ENCODE results near the gene C1orf167.
"Not testable (repeated sequence)": the region's sequence is repeated elsewhere in the genome, so short reads cannot be mapped to it uniquely, and the experiment has no call there.

DNA sequence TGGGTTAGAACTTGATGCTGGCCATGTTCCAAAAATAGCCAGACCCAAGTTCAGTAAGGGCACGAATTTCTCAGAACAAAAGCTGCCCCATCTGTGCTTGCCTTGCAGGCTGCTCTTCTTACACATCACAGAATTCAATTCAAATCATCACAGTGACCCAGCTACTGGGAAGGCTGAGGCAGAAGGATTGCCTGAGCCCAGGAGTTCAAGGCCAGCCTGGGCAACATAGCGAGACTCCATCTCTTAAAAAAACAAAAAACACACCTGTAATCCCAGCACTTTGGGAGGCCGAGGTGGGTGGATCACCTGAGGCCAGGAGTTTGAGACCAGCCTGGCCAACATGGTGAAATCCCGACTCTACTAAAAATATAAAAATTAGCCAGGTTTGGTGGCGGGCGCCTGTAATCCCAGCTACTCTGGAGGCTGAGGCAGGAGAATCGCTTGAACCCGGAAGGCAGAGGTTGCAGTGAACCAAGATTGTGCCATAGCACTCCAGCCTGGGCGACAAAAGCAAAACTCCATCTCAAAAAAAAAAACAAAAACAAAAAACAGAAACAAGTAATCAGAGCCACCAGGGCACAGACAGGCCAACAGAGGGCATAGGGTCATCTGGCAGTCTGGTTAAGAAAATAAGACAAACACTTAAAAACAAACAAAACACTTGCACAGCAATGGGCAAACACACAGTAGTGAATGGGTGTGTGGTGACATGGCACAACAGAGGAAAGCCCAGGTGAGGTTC, 42.1 kb downstream of the C1orf167 start:
- TF ChIP-seq CTCF (IDR thresholded peaks at IDR 0.05; ENCODE audit: low read depth, low read length, missing input control); NR2F2 (IDR thresholded peaks at IDR 0.05); FOXA1 (IDR thresholded peaks at IDR 0.05); EGR1 (IDR thresholded peaks at IDR 0.05; ENCODE audit: low read depth in 2 of 2); ATF3 (IDR thresholded peaks at IDR 0.05): not testable (repeated sequence)
- TF ChIP-seq GABPA (IDR thresholded peaks at IDR 0.05 in 1 of 2, conservative IDR thresholded peaks at IDR 0.05 in 1 of 2) (peak in 1 of 2 donors; percentile 28), RAD21 (IDR thresholded peaks at IDR 0.05) (peak; percentile 17 to 24), HNF4A (conservative IDR thresholded peaks at IDR 0.05) (peak; percentile 60 to 69), SP1 (IDR thresholded peaks at IDR 0.05) (peak; percentile 67)
- TF ChIP-seq, protein P1, sequence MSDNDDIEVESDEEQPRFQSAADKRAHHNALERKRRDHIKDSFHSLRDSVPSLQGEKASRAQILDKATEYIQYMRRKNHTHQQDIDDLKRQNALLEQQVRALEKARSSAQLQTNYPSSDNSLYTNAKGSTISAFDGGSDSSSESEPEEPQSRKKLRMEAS (IDR thresholded peaks at IDR 0.05): not testable (repeated sequence)
- TF ChIP-seq, protein P2, sequence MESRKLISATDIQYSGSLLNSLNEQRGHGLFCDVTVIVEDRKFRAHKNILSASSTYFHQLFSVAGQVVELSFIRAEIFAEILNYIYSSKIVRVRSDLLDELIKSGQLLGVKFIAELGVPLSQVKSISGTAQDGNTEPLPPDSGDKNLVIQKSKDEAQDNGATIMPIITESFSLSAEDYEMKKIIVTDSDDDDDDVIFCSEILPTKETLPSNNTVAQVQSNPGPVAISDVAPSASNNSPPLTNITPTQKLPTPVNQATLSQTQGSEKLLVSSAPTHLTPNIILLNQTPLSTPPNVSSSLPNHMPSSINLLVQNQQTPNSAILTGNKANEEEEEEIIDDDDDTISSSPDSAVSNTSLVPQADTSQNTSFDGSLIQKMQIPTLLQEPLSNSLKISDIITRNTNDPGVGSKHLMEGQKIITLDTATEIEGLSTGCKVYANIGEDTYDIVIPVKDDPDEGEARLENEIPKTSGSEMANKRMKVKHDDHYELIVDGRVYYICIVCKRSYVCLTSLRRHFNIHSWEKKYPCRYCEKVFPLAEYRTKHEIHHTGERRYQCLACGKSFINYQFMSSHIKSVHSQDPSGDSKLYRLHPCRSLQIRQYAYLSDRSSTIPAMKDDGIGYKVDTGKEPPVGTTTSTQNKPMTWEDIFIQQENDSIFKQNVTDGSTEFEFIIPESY (IDR thresholded peaks at IDR 0.05): not testable (repeated sequence)
- TF ChIP-seq, protein P3, sequence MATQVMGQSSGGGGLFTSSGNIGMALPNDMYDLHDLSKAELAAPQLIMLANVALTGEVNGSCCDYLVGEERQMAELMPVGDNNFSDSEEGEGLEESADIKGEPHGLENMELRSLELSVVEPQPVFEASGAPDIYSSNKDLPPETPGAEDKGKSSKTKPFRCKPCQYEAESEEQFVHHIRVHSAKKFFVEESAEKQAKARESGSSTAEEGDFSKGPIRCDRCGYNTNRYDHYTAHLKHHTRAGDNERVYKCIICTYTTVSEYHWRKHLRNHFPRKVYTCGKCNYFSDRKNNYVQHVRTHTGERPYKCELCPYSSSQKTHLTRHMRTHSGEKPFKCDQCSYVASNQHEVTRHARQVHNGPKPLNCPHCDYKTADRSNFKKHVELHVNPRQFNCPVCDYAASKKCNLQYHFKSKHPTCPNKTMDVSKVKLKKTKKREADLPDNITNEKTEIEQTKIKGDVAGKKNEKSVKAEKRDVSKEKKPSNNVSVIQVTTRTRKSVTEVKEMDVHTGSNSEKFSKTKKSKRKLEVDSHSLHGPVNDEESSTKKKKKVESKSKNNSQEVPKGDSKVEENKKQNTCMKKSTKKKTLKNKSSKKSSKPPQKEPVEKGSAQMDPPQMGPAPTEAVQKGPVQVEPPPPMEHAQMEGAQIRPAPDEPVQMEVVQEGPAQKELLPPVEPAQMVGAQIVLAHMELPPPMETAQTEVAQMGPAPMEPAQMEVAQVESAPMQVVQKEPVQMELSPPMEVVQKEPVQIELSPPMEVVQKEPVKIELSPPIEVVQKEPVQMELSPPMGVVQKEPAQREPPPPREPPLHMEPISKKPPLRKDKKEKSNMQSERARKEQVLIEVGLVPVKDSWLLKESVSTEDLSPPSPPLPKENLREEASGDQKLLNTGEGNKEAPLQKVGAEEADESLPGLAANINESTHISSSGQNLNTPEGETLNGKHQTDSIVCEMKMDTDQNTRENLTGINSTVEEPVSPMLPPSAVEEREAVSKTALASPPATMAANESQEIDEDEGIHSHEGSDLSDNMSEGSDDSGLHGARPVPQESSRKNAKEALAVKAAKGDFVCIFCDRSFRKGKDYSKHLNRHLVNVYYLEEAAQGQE (IDR thresholded peaks at IDR 0.05): peak; percentile 81
